ENCODE results near the gene GASK1B. TPM values are rescaled to one million over a fixed set of nuclear protein-coding genes. Genes with fewer than 3 reads are reported as not detected.

GASK1B gene
- total RNA-seq, 5 donors from 2014 or later (not counting 1 experiment from before 2014, with no cell fraction given): 0.30 to 0.57 (median 0.41) TPM; not detected in 2

GRCh38 chr4:158209825-158210807 is 37.3 kb upstream of the GASK1B start, which contains the start of gene TMEM144:
TMEM144 (plus strand) TSS chr4:158210486; CDS start chr4:158212668, 2,182 bp downstream.
- WGBS (ENCODE audit: insufficient coverage): 7% methylated on average over 18 of the region's 34 CpGs
- ATAC-seq (replicated peaks in 1 of 4) (peak in 3 of 4 experiments; percentile 70 to 77 (median 73)), DNase-seq (peak in 21 of 35 experiments; percentile 0 to 37 (median 6))
- H3K27me3 Mint-ChIP-seq: peaks cover 0 to 29% of the 10 kb centered on the region in 2 donors
- Histone ChIP-seq H3K36me3 (ENCODE audit: control insufficient read depth in 2 of 2, extremely low read depth in 1 of 2, insufficient read depth in 1 of 2, low read length in 1 of 2) (no peaks in the 10 kb centered on the region), H3K27me3 (replicated peaks in 1 of 2; ENCODE audit: control insufficient read depth in 2 of 2, extremely low read depth in 1 of 2, insufficient read depth in 2 of 2, low read length in 1 of 2) (peaks cover 0 to 5% of the 10 kb centered on the region in 2 experiments), H3K4me3 (ENCODE audit: control insufficient read depth in 1 of 2, extremely low read depth in 1 of 2, low read length in 1 of 2) (peak within 1 kb of the TSS; percentile 7 to 68), H3K4me1 (ENCODE audit: control insufficient read depth in 1 of 2, extremely low read depth in 1 of 2, insufficient read depth in 2 of 2, low read length in 2 of 2) (peaks cover 5 to 10% of the 10 kb centered on the region in 2 experiments), H3K9me3 (no peaks in the 10 kb centered on the region), H3K27ac (ENCODE audit: low read length) (no peak within 1 kb of the TSS)
- no peaks in the 10 kb centered on the region for H3K36me3 Mint-ChIP-seq
- H3K4me3 Mint-ChIP-seq: peak within 1 kb of the TSS; percentile 67 to 82 (median 70)
- peaks cover 14 to 22% (median 19%) of the 10 kb centered on the region in 3 donors for H3K4me1 Mint-ChIP-seq
- H3K9me3 Mint-ChIP-seq: no peaks in the 10 kb centered on the region
- CTCF ChIA-PET: no interaction called here
- POLR2A ChIA-PET: no interaction called here
- H3K27ac Mint-ChIP-seq: no peak within 1 kb of the TSS

GRCh38 chr4:158208963-158209640 is 36.3 kb upstream of the GASK1B start:
- DNase-seq: no peak
- no peaks in the 10 kb centered on the region for H3K36me3 Mint-ChIP-seq
- CTCF ChIA-PET: no interaction called here
- no peaks in the 10 kb centered on the region for H3K9me3 ChIP-seq
- no peak for ATAC-seq (replicated peaks in 1 of 4)
- H3K36me3 ChIP-seq (ENCODE audit: control insufficient read depth in 2 of 2, extremely low read depth in 1 of 2, insufficient read depth in 1 of 2, low read length in 1 of 2): no peaks in the 10 kb centered on the region
- POLR2A ChIA-PET: no interaction called here
- H3K27me3 Mint-ChIP-seq: peaks cover 0 to 26% of the 10 kb centered on the region in 2 donors
- no CpG with 5 or more reads among the region's 5 CpGs for WGBS (ENCODE audit: insufficient coverage)
- peaks cover 5 to 10% of the 10 kb centered on the region in 2 experiments for H3K4me1 ChIP-seq (ENCODE audit: control insufficient read depth in 1 of 2, extremely low read depth in 1 of 2, insufficient read depth in 2 of 2, low read length in 2 of 2)
- H3K27ac Mint-ChIP-seq: no peak overlapping the region
- H3K27ac ChIP-seq (ENCODE audit: low read length): no peak overlapping the region
- H3K9me3 Mint-ChIP-seq: no peaks in the 10 kb centered on the region
- H3K4me3 Mint-ChIP-seq: peak overlapping the region in 2 of 3 donors; percentile 5 to 82
- H3K4me3 ChIP-seq (ENCODE audit: control insufficient read depth in 1 of 2, extremely low read depth in 1 of 2, low read length in 1 of 2): no peak overlapping the region
- peaks cover 0 to 5% of the 10 kb centered on the region in 2 experiments for H3K27me3 ChIP-seq (replicated peaks in 1 of 2; ENCODE audit: control insufficient read depth in 2 of 2, extremely low read depth in 1 of 2, insufficient read depth in 2 of 2, low read length in 1 of 2)
- peaks cover 14 to 22% (median 19%) of the 10 kb centered on the region in 3 donors for H3K4me1 Mint-ChIP-seq

GRCh38 chr4:158203929-158204328 is 31.1 kb upstream of the GASK1B start:
- Mint-ChIP-seq H3K4me3 (no peak overlapping the region), H3K4me1 (no peaks in the 10 kb centered on the region), H3K36me3 (no peaks in the 10 kb centered on the region), H3K27ac (no peak overlapping the region), H3K27me3 (peaks cover 0 to 2% of the 10 kb centered on the region in 2 donors), H3K9me3 (no peaks in the 10 kb centered on the region)
- DNase-seq (no peak), ATAC-seq (replicated peaks in 1 of 4) (no peak)
- no peaks in the 10 kb centered on the region for H3K36me3 ChIP-seq (ENCODE audit: control insufficient read depth in 2 of 2, extremely low read depth in 1 of 2, insufficient read depth in 1 of 2, low read length in 1 of 2)
- H3K4me1 ChIP-seq (ENCODE audit: control insufficient read depth in 1 of 2, extremely low read depth in 1 of 2, insufficient read depth in 2 of 2, low read length in 2 of 2): no peaks in the 10 kb centered on the region
- WGBS (ENCODE audit: insufficient coverage): no CpG with 5 or more reads among the region's 3 CpGs
- no peaks in the 10 kb centered on the region for H3K9me3 ChIP-seq
- POLR2A ChIA-PET: no interaction called here
- H3K4me3 ChIP-seq (ENCODE audit: control insufficient read depth in 1 of 2, extremely low read depth in 1 of 2, low read length in 1 of 2): no peak overlapping the region
- H3K27me3 ChIP-seq (replicated peaks in 1 of 2; ENCODE audit: control insufficient read depth in 2 of 2, extremely low read depth in 1 of 2, insufficient read depth in 2 of 2, low read length in 1 of 2): no peaks in the 10 kb centered on the region
- CTCF ChIA-PET: no interaction called here
- no peak overlapping the region for H3K27ac ChIP-seq (ENCODE audit: low read length)

GRCh38 chr4:158203436-158203835 is 30.6 kb upstream of the GASK1B start:
- no peaks in the 10 kb centered on the region for H3K9me3 ChIP-seq
- ATAC-seq (replicated peaks in 1 of 4): no peak
- no peak overlapping the region for H3K27ac ChIP-seq (ENCODE audit: low read length)
- no peak for DNase-seq
- H3K4me1 ChIP-seq (ENCODE audit: control insufficient read depth in 1 of 2, extremely low read depth in 1 of 2, insufficient read depth in 2 of 2, low read length in 2 of 2): no peaks in the 10 kb centered on the region
- no peak overlapping the region for H3K4me3 ChIP-seq (ENCODE audit: control insufficient read depth in 1 of 2, extremely low read depth in 1 of 2, low read length in 1 of 2)
- Mint-ChIP-seq H3K27me3 (peaks cover 0 to 2% of the 10 kb centered on the region in 2 donors), H3K27ac (no peak overlapping the region), H3K36me3 (no peaks in the 10 kb centered on the region), H3K9me3 (no peaks in the 10 kb centered on the region), H3K4me1 (no peaks in the 10 kb centered on the region), H3K4me3 (no peak overlapping the region)
- CTCF ChIA-PET: no interaction called here
- POLR2A ChIA-PET: no interaction called here
- H3K36me3 ChIP-seq (ENCODE audit: control insufficient read depth in 2 of 2, extremely low read depth in 1 of 2, insufficient read depth in 1 of 2, low read length in 1 of 2): no peaks in the 10 kb centered on the region
- no CpG with 5 or more reads among the region's 2 CpGs for WGBS (ENCODE audit: insufficient coverage)
- H3K27me3 ChIP-seq (replicated peaks in 1 of 2; ENCODE audit: control insufficient read depth in 2 of 2, extremely low read depth in 1 of 2, insufficient read depth in 2 of 2, low read length in 1 of 2): no peaks in the 10 kb centered on the region

- Histone ChIP-seq H3K9me3 (no peaks in the 10 kb centered on the region), H3K36me3 (ENCODE audit: control insufficient read depth in 2 of 2, extremely low read depth in 1 of 2, insufficient read depth in 1 of 2, low read length in 1 of 2) (no peaks in the 10 kb centered on the region), H3K27me3 (replicated peaks in 1 of 2; ENCODE audit: control insufficient read depth in 2 of 2, extremely low read depth in 1 of 2, insufficient read depth in 2 of 2, low read length in 1 of 2) (no peaks in the 10 kb centered on the region), H3K4me3 (ENCODE audit: control insufficient read depth in 1 of 2, extremely low read depth in 1 of 2, low read length in 1 of 2) (no peak overlapping the region), H3K27ac (ENCODE audit: low read length) (no peak overlapping the region), H3K4me1 (ENCODE audit: control insufficient read depth in 1 of 2, extremely low read depth in 1 of 2, insufficient read depth in 2 of 2, low read length in 2 of 2) (no peaks in the 10 kb centered on the region)
- Mint-ChIP-seq H3K4me1 (no peaks in the 10 kb centered on the region), H3K36me3 (no peaks in the 10 kb centered on the region), H3K27me3 (peaks cover 0 to 2% of the 10 kb centered on the region in 2 donors), H3K27ac (no peak overlapping the region), H3K9me3 (no peaks in the 10 kb centered on the region), H3K4me3 (no peak overlapping the region)
- DNase-seq (no peak), ATAC-seq (replicated peaks in 1 of 4) (no peak)
- ChIA-PET CTCF (no interaction called here), POLR2A (no interaction called here)
- WGBS (ENCODE audit: insufficient coverage): no CpG with 5 or more reads among the region's 1 CpG
Observed at GRCh38 chr4:158202481-158202880, 29.7 kb upstream of the GASK1B start.

GRCh38 chr4:158201876-158202275 is 29.1 kb upstream of the GASK1B start:
- DNase-seq (no peak), ATAC-seq (replicated peaks in 1 of 4) (no peak)
- H3K4me3 Mint-ChIP-seq: no peak overlapping the region
- Histone ChIP-seq H3K9me3 (no peaks in the 10 kb centered on the region), H3K4me3 (ENCODE audit: control insufficient read depth in 1 of 2, extremely low read depth in 1 of 2, low read length in 1 of 2) (no peak overlapping the region), H3K27me3 (replicated peaks in 1 of 2; ENCODE audit: control insufficient read depth in 2 of 2, extremely low read depth in 1 of 2, insufficient read depth in 2 of 2, low read length in 1 of 2) (no peaks in the 10 kb centered on the region), H3K4me1 (ENCODE audit: control insufficient read depth in 1 of 2, extremely low read depth in 1 of 2, insufficient read depth in 2 of 2, low read length in 2 of 2) (no peaks in the 10 kb centered on the region), H3K36me3 (ENCODE audit: control insufficient read depth in 2 of 2, extremely low read depth in 1 of 2, insufficient read depth in 1 of 2, low read length in 1 of 2) (no peaks in the 10 kb centered on the region), H3K27ac (ENCODE audit: low read length) (no peak overlapping the region)
- no peaks in the 10 kb centered on the region for H3K4me1 Mint-ChIP-seq
- CTCF ChIA-PET: no interaction called here
- no peaks in the 10 kb centered on the region for H3K9me3 Mint-ChIP-seq
- POLR2A ChIA-PET: no interaction called here
- peaks cover 0 to 4% of the 10 kb centered on the region in 2 donors for H3K27me3 Mint-ChIP-seq
- H3K27ac Mint-ChIP-seq: no peak overlapping the region
- no peaks in the 10 kb centered on the region for H3K36me3 Mint-ChIP-seq
